ENCODE measurements around the gene EML4. TPM values are rescaled to one million over a fixed set of nuclear protein-coding genes. Genes with fewer than 3 reads are reported as not detected.
"Not testable (repeated sequence)": the region's sequence is repeated elsewhere in the genome, so short reads cannot be mapped to it uniquely, and the experiment has no call there.

Gene EML4
- total RNA-seq, 3 donors from 2014 or later = 47.9 to 88.3 (median 66.3) TPM

GRCh38 chr2:42132191-42132965 is 36.8 kb upstream of the EML4 start:
- intact Hi-C loops (cut with DNase I, micrococcal nuclease) = no loop called here
- DNase-seq (no peak), ATAC-seq (peak; percentile 10)
- TF ChIP-seq CTCF (IDR thresholded peaks at IDR 0.05) = no peak
- Histone ChIP-seq H3K4me1 (ENCODE audit: low read depth) (peaks cover 18% of the 10 kb centered on the region), H3K4me3 (no peak overlapping the region), H3K36me3 (ENCODE audit: low read depth) (no peaks in the 10 kb centered on the region), H3K9me3 (no peaks in the 10 kb centered on the region)

GRCh38 chr2:42132966-42133641 is 36.0 kb upstream of the EML4 start:
- intact Hi-C loops (cut with DNase I, micrococcal nuclease) = no loop called here
- Histone ChIP-seq H3K4me1 (ENCODE audit: low read depth) (peaks cover 18% of the 10 kb centered on the region), H3K36me3 (ENCODE audit: low read depth) (no peaks in the 10 kb centered on the region), H3K4me3 (no peak overlapping the region), H3K9me3 (no peaks in the 10 kb centered on the region)
- DNase-seq = peak; percentile 83 to 93 (median 83)
- TF ChIP-seq CTCF (IDR thresholded peaks at IDR 0.05) = no peak
- ATAC-seq = peak; percentile 94

GRCh38 chr2:42133771-42134195 is 35.4 kb upstream of the EML4 start:
- Histone ChIP-seq H3K4me1 (ENCODE audit: low read depth) (peaks cover 13% of the 10 kb centered on the region), H3K9me3 (no peaks in the 10 kb centered on the region), H3K36me3 (ENCODE audit: low read depth) (no peaks in the 10 kb centered on the region), H3K4me3 (no peak overlapping the region)
- no peak for DNase-seq
- TF ChIP-seq CTCF (IDR thresholded peaks at IDR 0.05) = no peak
- intact Hi-C loops (cut with DNase I, micrococcal nuclease) = no loop called here
- no peak for ATAC-seq

GRCh38 chr2:42134401-42134932 is 34.7 kb upstream of the EML4 start:
- DNase-seq; intact Hi-C loops (cut with DNase I, micrococcal nuclease); ATAC-seq; H3K4me3 ChIP-seq; H3K36me3 ChIP-seq (ENCODE audit: low read depth); H3K9me3 ChIP-seq: not testable (repeated sequence)
- peaks cover 11% of the 10 kb centered on the region for H3K4me1 ChIP-seq (ENCODE audit: low read depth)

- TF ChIP-seq CTCF (IDR thresholded peaks at IDR 0.05) = no peak
- DNase-seq (no peak), ATAC-seq (no peak)
- Histone ChIP-seq H3K9me3 (no peaks in the 10 kb centered on the region), H3K36me3 (ENCODE audit: low read depth) (no peaks in the 10 kb centered on the region), H3K4me3 (no peak overlapping the region), H3K4me1 (ENCODE audit: low read depth) (peaks cover 11% of the 10 kb centered on the region)
- intact Hi-C loops (cut with DNase I, micrococcal nuclease) = no loop called here
Measured at GRCh38 chr2:42135381-42136312, 33.5 kb upstream of the EML4 start.
